HepG2 (cell line): ENCODE results near the gene BCL7A. TPM values are rescaled to one million over a fixed set of nuclear protein-coding genes. Genes with fewer than 3 reads are reported as not detected.
"Not testable (repeated sequence)": the region's sequence is repeated elsewhere in the genome, so short reads cannot be mapped to it uniquely, and the experiment has no call there.

Experiments used
- ATAC-seq: fragments of 200-7000 bp; cut with Tn5 transposase; 3 replicates; pipeline ENCODE4 v1.9.1; 2020; ENCODE audit warnings: mild to moderate bottlenecking, moderate library complexity
- BruUV-seq: library from RNA; stranded (reverse); fragments of 400-500 nt; replicated peaks from 2 replicates; lab custom pipeline; 2021; lab: Mats Ljungman, UMichigan
- CTCF ChIA-PET: fragments of 300-600 bp; formaldehyde crosslinking; extraction: SDS; loops from one replicate; lab custom pipeline; 2021; ENCODE audit warnings: low total read pairs, inconsistent platforms, low intra/inter-chr PET ratio; lab: Yijun Ruan, JAX
- POLR2A ChIA-PET: fragments of 350-600 bp; sonication (Branson Sonifier 250); formaldehyde crosslinking; loops from one replicate; lab custom pipeline; 2020; ENCODE audit warnings: antibody characterized with exemption, inconsistent platforms; lab: Yijun Ruan, JAX
- DNase-seq: peaks from one replicate; pipeline ENCODE4 v3.0.0-alpha.2; 2015; ENCODE audit warnings: low spot score
- FAIRE-seq: peaks from 3 replicates; lab custom pipeline; 2011; peaks lifted over from hg19 to GRCh38; lab: Jason Lieb, UNC
- H2AFZ ChIP-seq: one replicate; pipeline ENCODE4 v1.6.1; 2011; ENCODE audit warnings: low read length, inconsistent platforms
- H3K27ac ChIP-seq: fragments of 300-600 bp; 3 replicates; pipeline ENCODE4 v1.8.0; 2011; ENCODE audit warnings: mixed run types, mild to moderate bottlenecking, mixed read lengths, low read length, inconsistent platforms; ENCODE audit not compliant: insufficient read depth; ENCODE audit errors: extremely low read length
- H3K27me3 ChIP-seq, 2 experiments: fragments of 200-600 bp in 1 of 2; 2 replicates in 1 of 2; 3 replicates in 1 of 2; pipeline versions ENCODE4 v1.6.0 to v1.8.0; 2011; ENCODE audit warnings: low read length in 2 of 2, mild to moderate bottlenecking in 2 of 2, moderate library complexity in 2 of 2, inconsistent platforms in 1 of 2; ENCODE audit not compliant: insufficient read depth in 2 of 2, control insufficient read depth in 1 of 2
- H3K36me3 ChIP-seq, 2 experiments: fragments of 200-600 bp in 1 of 2; replicated peaks in 1 of 2; 2 replicates in 1 of 2; 3 replicates in 1 of 2; pipeline versions ENCODE4 v1.5.1 to v1.8.0; 2011; ENCODE audit warnings: low read length in 2 of 2, inconsistent platforms in 1 of 2; ENCODE audit not compliant: insufficient read depth in 2 of 2, control insufficient read depth in 1 of 2
- H3K4me1 ChIP-seq: 2 replicates; pipeline ENCODE4 v1.5.1; 2012; ENCODE audit warnings: low read length, inconsistent platforms; ENCODE audit not compliant: insufficient read depth
- H3K4me2 ChIP-seq: 2 replicates; pipeline ENCODE4 v1.6.0; 2011; ENCODE audit warnings: low read depth, low read length, inconsistent platforms
- H3K4me3 ChIP-seq, 3 experiments: fragments of 200-600 bp in 1 of 3; sonication (generic), shearing (Covaris generic) in 1 of 3; replicated peaks in 1 of 3; 2 replicates each; pipeline ENCODE4 v1.5.1; 2011 to 2016; ENCODE audit warnings: low read length in 3 of 3, inconsistent platforms in 2 of 3, low read depth in 2 of 3, mild to moderate bottlenecking in 2 of 3, control low read depth in 1 of 3, mixed read lengths in 1 of 3; ENCODE audit not compliant: insufficient read depth in 1 of 3
- H3K79me2 ChIP-seq: one replicate; pipeline ENCODE4 v1.6.1; 2011; ENCODE audit warnings: low read length, inconsistent platforms; ENCODE audit not compliant: insufficient read depth
- H3K9ac ChIP-seq: 2 replicates; pipeline ENCODE4 v1.6.0; 2011; ENCODE audit warnings: mild to moderate bottlenecking, low read depth, low read length, inconsistent platforms; ENCODE audit not compliant: insufficient read depth
- H3K9me3 ChIP-seq: 2 replicates; pipeline ENCODE4 v1.5.1; 2012; ENCODE audit warnings: mild to moderate bottlenecking, low read length
- H4K20me1 ChIP-seq: 2 replicates; pipeline ENCODE4 v1.6.0; 2011; ENCODE audit warnings: inconsistent platforms, mild to moderate bottlenecking, low read length, moderate library complexity; ENCODE audit not compliant: insufficient read depth
- ZBTB10 ChIP-seq: sonication (generic); formaldehyde crosslinking; IDR thresholded peaks from 2 replicates; pipeline ENCODE4 v1.4.0; 2020; ENCODE audit warnings: missing genetic modification reagents, borderline replicate concordance
- WGBS: methylation state at CpG from one replicate; pipeline ENCODE4 v1.1.6; 2017; ENCODE audit warnings: low lambda C conversion rate; 5-methylcytosine and 5-hydroxymethylcytosine counted together
- in situ Hi-C: cut with HindIII; loops from 2 replicates; pipeline ENCODE4 v1.10.0; 2017; ENCODE audit warnings: low pct_unique_long_range_greater_than_20kb; ENCODE audit not compliant: extremely low pct_ligation_motif_present
- intact Hi-C: fragments of 100-400 bp; cut with micrococcal nuclease; formaldehyde crosslinking; loops from one replicate; pipeline ENCODE4 v1.10.0; 2022; ENCODE audit not compliant: unreplicated experiment
- polyA plus RNA-seq, 8 experiments: library from polyadenylated mRNA; depleted of rRNA in 3 of 8; stranded (reverse) in 7 of 8; unstranded in 1 of 8; fragments of >200 nt; fragmentation: Illumina TruSeq in 4 of 8; extraction: Trizol in 4 of 8; gene quantifications; 2 replicates each; pipeline versions ENCODE4 v1.2.1 to v1.2.3, GENCODE V29; 2011 to 2016; ENCODE audit warnings: low read depth in 4 of 8, missing spikeins in 1 of 8, mixed read lengths in 1 of 8; ENCODE audit not compliant: insufficient read depth in 1 of 8
- total RNA-seq, 5 experiments: library from RNA; depleted of rRNA; stranded (reverse); fragments of >200 nt; fragmentation: Illumina TruSeq; extraction: Trizol; gene quantifications; 2 replicates each; pipeline ENCODE4 v1.2.3, GENCODE V29; 2016; ENCODE audit warnings: low read depth in 1 of 5

BCL7A gene
- total and polyA plus RNA-seq, 2 of the 13 experiments (the other 11 are each of a cell fraction or from before 2014, with no cell fraction given): 4.1 to 6.2 TPM

- TF ChIP-seq ZBTB10 (CRISPR knock-in tag): no peak
These were observed 33.3 kb downstream of the BCL7A start (continued) for GRCh38 chr12:122054842-122055520.

GRCh38 chr12:122056406-122056805 lies 34.7 kb downstream of the BCL7A start:
- H3K9me3 ChIP-seq, ATAC-seq, H3K79me2 ChIP-seq, H3K27me3 ChIP-seq, H3K27ac ChIP-seq, H4K20me1 ChIP-seq, H3K9ac ChIP-seq, H3K4me3 ChIP-seq, H2AFZ ChIP-seq, DNase-seq, H3K4me2 ChIP-seq, POLR2A ChIA-PET, FAIRE-seq, BruUV-seq, intact Hi-C loops: not testable (repeated sequence)
- in situ Hi-C loops: loop anchor here (5.0 to 10.0 kb wide), 2 partner anchors 66 to 128 kb away; partner anchors contain the start of gene LRRC43
- Histone ChIP-seq H3K36me3 (peaks cover 11 to 30% of the 10 kb centered on the region in 2 experiments; a peak in 4 of 5 replicates), H3K4me1 (peaks cover 14% of the 10 kb centered on the region)
- CTCF ChIA-PET: interaction anchor here (3.6 kb wide), 1 partner anchor 66 kb away, joined by 48 read pairs; no protein-coding TSS in a partner anchor
- 92% methylated on average over 7 of the region's 7 CpGs for WGBS
